Coronary artery (tissue), 2 donors: Measurements from ENCODE around the gene DDX11.
"Not testable (repeated sequence)": the region's sequence is repeated elsewhere in the genome, so short reads cannot be mapped to it uniquely, and the experiment has no call there.

Experiments used
- DNase-seq: peaks from one replicate; pipeline ENCODE4 v3.0.0-alpha.2; 2017; ENCODE audit warnings: low spot score
- H3K27ac ChIP-seq, 2 donors: fragments of 200-600 bp; sonication (generic); one replicate each; pipeline ENCODE4 v1.5.1; 2016 to 2019
- H3K4me3 ChIP-seq: fragments of 200-600 bp; sonication (generic); 2 replicates; pipeline ENCODE4 v1.5.1; 2016; ENCODE audit warnings: mild to moderate bottlenecking, moderate library complexity
- TF ChIP-seq, protein P1 (sequence below): fragments of 200-600 bp; sonication (generic); IDR thresholded peaks from one replicate; pipeline ENCODE4 v1.5.1; 2019; ENCODE audit warnings: antibody characterized with exemption

DDX11 gene

DNA sequence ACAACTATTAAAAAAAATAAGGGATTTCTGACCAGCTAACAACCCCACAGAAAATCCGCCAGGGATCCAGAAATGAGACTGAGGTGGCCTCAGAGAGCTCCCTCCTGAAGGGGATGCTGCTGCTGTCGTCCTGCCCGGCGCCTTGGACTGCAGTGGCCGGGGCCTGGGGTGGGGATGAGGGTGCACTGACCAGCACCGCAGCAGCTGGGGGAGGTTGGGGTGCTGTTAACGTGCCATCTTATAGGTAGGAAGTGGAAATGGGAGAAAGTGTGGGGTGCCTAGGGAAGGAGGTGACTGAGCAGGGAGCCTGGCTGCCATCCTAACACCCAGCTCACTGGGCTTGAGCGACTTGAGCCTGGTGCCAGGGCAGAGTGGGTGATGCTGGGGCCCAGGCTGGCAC is 32.0 kb downstream of the DDX11 start:
- Histone ChIP-seq H3K4me3 (no peak overlapping the region), H3K27ac (no peak overlapping the region)
- TF ChIP-seq, protein P1, sequence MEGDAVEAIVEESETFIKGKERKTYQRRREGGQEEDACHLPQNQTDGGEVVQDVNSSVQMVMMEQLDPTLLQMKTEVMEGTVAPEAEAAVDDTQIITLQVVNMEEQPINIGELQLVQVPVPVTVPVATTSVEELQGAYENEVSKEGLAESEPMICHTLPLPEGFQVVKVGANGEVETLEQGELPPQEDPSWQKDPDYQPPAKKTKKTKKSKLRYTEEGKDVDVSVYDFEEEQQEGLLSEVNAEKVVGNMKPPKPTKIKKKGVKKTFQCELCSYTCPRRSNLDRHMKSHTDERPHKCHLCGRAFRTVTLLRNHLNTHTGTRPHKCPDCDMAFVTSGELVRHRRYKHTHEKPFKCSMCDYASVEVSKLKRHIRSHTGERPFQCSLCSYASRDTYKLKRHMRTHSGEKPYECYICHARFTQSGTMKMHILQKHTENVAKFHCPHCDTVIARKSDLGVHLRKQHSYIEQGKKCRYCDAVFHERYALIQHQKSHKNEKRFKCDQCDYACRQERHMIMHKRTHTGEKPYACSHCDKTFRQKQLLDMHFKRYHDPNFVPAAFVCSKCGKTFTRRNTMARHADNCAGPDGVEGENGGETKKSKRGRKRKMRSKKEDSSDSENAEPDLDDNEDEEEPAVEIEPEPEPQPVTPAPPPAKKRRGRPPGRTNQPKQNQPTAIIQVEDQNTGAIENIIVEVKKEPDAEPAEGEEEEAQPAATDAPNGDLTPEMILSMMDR: no peak
- DNase-seq: peak; percentile 22

DNA sequence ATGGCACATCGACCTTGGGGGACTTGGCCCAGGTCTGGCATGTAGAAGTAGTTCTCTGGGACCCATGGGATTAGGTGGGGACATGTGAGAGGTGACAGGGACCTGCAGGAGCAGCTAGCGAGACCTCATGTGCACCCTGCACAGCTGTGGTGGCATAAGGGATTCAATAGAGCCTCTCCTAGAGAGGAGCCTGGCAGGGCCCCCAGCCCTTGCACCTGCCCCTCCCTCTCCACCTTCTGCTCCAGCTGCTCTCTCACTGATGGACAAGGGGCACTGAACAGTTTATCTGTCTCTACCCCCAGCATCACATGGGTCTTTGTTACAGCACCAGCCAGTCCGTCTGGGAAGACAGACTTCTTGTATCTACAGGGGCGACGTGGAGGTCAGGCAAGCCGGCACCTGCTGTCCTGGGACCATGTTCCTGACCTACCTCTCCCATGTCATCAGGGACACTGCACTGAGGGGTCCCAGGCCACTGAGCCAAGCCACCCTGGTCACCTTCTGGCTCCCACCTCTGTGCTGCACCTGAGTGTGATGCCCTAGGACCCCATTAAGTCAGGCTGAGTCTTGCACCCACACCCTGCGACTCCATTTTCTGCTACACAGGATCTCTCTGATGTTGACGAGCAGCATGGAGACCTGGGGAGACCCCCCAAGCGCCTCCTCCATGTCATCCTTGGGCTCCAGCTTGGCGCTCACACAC is 32.6 kb downstream of the DDX11 start:
- no peak overlapping the region for H3K27ac ChIP-seq
- H3K4me3 ChIP-seq: no peak overlapping the region
- TF ChIP-seq, protein P1: no peak
- DNase-seq: peak; percentile 61

DNA sequence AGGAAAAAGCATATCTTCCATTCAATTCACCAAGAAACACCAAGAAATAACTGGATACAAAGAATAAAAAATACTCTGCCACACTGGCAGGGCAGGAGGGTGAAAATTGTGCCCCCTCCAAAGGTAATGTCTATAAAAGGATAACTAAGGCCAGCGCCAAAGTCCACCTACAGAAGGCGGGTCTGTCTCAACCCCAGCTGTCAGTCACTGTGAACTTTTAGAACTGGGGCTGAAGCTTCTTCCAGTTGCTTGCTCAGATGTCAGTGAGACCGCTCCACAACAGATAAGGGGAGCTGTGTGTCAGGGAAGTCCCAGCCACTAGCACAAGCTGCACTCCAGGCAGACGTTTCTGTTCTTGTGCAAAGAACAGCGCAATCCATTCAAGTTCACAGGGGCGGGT is 36.1 kb downstream of the DDX11 start:
- DNase-seq, H3K27ac ChIP-seq, H3K4me3 ChIP-seq: not testable (repeated sequence)

DNA sequence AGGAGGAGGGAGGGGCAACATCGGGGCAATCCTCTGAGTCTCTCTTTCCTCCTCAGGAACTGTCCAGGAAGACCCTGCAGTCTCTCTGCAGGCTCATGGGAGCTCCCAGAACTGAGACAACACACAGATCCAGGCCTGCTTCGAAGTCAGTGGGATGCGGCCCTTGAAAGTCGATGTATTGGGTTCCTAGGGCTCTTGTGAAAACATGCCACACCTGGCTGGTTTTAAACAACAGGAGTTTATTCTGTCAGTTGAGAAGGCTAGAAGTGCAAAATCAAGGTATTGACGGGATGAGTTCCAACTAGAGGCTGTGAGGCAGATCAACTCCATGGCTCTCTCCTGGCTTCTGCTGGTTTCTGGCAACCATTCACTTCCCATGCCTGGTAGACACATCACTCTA is 36.6 kb downstream of the DDX11 start:
- H3K4me3 ChIP-seq, H3K27ac ChIP-seq: not testable (repeated sequence)
- peak; percentile 7 for DNase-seq

DNA sequence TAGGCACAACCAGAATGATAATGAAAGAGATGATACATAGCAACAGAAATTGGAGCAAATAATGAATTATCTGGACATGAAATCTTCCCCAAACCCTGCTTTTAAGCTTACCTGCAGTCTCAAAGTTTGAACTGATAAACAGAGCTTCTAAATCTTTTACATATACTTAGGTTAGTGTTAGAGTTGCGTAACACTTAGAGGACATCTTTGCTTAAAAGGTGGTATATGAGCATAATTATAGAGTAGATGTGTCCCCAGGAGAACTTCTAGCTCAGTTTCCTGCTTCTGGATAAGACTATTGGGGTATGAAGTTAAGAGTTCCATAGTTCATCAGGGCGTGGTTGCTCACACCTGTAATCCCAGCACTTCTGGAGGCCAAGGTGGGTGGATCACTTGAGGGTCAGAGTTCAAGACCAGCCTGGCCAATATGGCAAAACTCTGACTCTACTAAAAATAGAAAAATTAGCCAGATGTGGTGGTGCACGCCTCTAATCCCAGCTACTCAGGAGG is 41.5 kb downstream of the DDX11 start:
- not testable (repeated sequence) for H3K4me3 ChIP-seq, DNase-seq, H3K27ac ChIP-seq

DNA sequence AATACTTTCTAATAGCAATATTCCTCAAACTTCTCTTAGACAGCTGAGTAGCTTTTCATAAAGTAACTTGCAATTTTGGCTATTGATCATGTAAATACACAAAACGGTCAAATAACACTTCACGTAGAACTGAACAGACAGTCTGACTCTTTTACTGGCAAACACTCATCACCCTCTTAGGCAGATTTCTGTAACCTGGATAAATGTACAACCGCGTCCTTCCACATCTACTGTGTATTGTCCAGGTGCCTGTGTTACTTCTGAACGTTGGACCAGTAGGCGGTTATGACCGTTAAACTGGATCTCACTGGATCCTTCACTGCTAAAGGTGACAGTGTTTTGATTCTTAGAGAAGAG is 43.2 kb downstream of the DDX11 start:
- DNase-seq, H3K27ac ChIP-seq: not testable (repeated sequence)
- H3K4me3 ChIP-seq: peak overlapping the region; percentile 71

DNA sequence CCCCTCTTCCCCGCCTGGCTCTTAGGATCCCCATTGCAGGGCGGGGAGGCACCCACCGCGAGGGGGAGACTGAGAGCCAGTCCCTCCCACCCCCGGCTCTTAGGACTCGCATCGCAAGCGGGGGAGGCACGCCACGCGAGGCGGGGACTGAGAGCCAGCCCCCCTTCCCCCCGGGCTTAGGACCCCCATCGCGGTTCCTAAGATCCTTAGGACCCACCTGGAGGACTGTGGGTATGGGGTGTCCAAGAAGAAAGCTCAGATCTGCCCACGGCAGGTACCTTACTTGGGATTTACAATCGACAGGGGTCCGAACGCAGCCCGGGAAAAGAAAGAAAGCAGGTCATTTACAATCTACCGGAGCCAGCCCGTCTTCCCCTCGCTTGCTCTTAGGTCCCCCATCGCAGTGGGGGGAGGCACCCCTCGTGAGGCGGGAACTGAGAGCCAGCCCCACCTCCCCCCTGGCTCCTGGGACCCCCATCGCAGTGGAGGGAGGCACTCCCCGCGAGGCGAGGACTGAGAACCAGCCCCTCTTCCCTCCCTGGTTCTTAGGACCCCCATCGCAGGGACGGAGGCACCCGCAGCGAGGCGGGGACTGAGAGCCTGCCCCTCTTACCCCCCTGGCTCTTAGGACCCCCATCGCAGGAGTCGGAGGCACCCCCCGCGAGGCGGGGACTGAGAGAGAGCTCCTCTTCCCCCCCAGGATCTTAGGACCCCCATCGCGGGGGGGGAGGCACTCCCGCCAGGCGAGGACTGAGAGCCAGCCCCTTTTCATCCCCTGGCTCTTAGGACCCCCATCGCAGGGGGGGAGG is 43.7 kb downstream of the DDX11 start:
- peak overlapping the region; percentile 71 for H3K4me3 ChIP-seq
- no peak overlapping the region for H3K27ac ChIP-seq
- TF ChIP-seq, protein P1: no peak
- no peak for DNase-seq

DNA sequence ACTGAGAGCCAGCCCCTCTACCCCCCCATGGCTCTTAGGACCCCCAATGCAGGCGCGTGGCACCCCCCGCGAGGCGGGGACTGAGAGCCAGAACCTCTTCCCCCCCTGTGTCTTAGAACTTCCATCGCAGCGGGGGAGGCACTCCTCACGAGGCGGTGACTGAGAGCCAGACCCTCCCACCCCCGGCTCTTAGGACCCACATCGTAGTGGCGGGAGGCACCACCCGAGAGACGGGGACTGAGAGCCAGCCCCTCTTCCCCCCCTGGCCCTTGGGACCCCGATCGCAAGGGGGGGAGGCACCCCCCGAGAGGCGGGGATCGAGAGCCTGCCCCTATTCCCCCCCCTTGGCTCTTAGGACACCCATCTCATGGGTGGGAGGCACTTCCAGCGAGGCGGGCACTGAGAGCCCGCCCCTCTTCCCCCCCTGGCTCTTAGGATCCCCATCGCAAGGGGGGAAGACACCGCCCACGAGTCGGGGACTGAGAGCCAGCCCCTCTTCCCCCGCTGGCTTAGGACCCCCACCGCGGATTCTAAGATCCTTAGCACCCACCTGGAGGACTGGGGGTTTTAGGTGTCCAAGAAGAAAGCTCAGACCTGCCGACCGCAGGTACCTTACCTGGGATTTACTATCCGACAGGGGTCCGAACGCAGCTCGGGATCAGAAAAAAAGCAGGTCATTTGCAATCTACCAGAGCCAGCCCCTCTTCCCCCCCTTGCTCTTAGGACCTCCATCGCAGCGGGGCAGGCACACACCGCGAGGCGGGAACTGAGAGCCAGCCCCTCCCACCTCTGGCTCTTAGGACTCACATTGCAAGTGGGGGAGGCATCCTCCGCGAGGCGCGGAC is 44.9 kb downstream of the DDX11 start:
- peak overlapping the region; percentile 71 for H3K4me3 ChIP-seq
- H3K27ac ChIP-seq: no peak overlapping the region
- DNase-seq: no peak
- TF ChIP-seq, protein P1: no peak
